Liver (tissue), 4 donors: ENCODE results near the gene KLK12. TPM values are rescaled to one million over a fixed set of nuclear protein-coding genes. Genes with fewer than 3 reads are reported as not detected.

Experiments used
- polyA plus RNA-seq, 2 donors: library from polyadenylated mRNA; stranded (reverse) in 1 of 2; unstranded in 1 of 2; fragments of 200-250 nt in 1 of 2; fragments of >200 nt in 1 of 2; fragmentation: Nextera tagmentation in 1 of 2; extraction: Ambion mirVana in 1 of 2; gene quantifications; one replicate each; pipeline versions ENCODE4 v1.2.1 to v1.2.3, GENCODE V29; 2013 to 2015
- total RNA-seq, 2 donors: library from RNA; depleted of rRNA; stranded (reverse); fragments of >200 nt; gene quantifications; one replicate each; pipeline ENCODE4 v1.2.3, GENCODE V29; 2014
- donor health status: healthy.
- donor health status: healthy.
- donor health status: healthy.

Gene KLK12
- total and polyA plus RNA-seq, 4 donors = not detected

Other genes with a start within 250 kb of the KLK12 start
- not detected for gene ACP4, start 244.6 kb downstream of the KLK12 start, total RNA-seq
- under 1 TPM; 0.06 to 0.19 TPM for gene ACP4, start 244.6 kb downstream of the KLK12 start, polyA plus RNA-seq
- gene KLK1, start 211.2 kb downstream of the KLK12 start, total RNA-seq = not detected
- gene KLK1, start 211.2 kb downstream of the KLK12 start, polyA plus RNA-seq = not detected
- gene KLK15, start 201.4 kb downstream of the KLK12 start, total RNA-seq = not detected
- not detected for gene KLK15, start 201.4 kb downstream of the KLK12 start, polyA plus RNA-seq
- gene KLK3, start 180.1 kb downstream of the KLK12 start, total RNA-seq = not detected
- gene KLK3, start 180.1 kb downstream of the KLK12 start, polyA plus RNA-seq = not detected
- gene KLK2, start 161.6 kb downstream of the KLK12 start, total RNA-seq = not detected
- gene KLK2, start 161.6 kb downstream of the KLK12 start, polyA plus RNA-seq = not detected
- not detected for gene KLK4, start 123.6 kb downstream of the KLK12 start, total RNA-seq
- gene KLK4, start 123.6 kb downstream of the KLK12 start, polyA plus RNA-seq = not detected
- gene KLK5, start 82.0 kb downstream of the KLK12 start, total RNA-seq = not detected
- gene KLK5, start 82.0 kb downstream of the KLK12 start, polyA plus RNA-seq = not detected
- gene KLK6, start 65.4 kb downstream of the KLK12 start, total RNA-seq = not detected
- not detected for gene KLK6, start 65.4 kb downstream of the KLK12 start, polyA plus RNA-seq
- gene KLK7, start 51.1 kb downstream of the KLK12 start, total RNA-seq = not detected
- not detected for gene KLK7, start 51.1 kb downstream of the KLK12 start, polyA plus RNA-seq
- gene KLK8, start 33.4 kb downstream of the KLK12 start, total RNA-seq = not detected
- gene KLK8, start 33.4 kb downstream of the KLK12 start, polyA plus RNA-seq = not detected
- not detected for gene KLK10, start 15.3 kb downstream of the KLK12 start, total RNA-seq
- under 1 TPM in 1 of 2 donors, not detected in 1; 0.06 TPM for gene KLK10, start 15.3 kb downstream of the KLK12 start, polyA plus RNA-seq
- under 1 TPM in 1 of 2 donors, not detected in 1; 0.25 TPM for gene KLK11, start 8.4 kb downstream of the KLK12 start, total RNA-seq
- gene KLK11, start 8.4 kb downstream of the KLK12 start, polyA plus RNA-seq = under 1 TPM in 1 of 2 donors, not detected in 1; 0.07 TPM
- not detected for gene KLK13, start 30.1 kb upstream of the KLK12 start, total RNA-seq
- gene KLK13, start 30.1 kb upstream of the KLK12 start, polyA plus RNA-seq = not detected
- not detected for gene KLK14, start 47.9 kb upstream of the KLK12 start, total RNA-seq
- gene KLK14, start 47.9 kb upstream of the KLK12 start, polyA plus RNA-seq = under 1 TPM in 1 of 2 donors, not detected in 1; 0.06 TPM
- 1 to 10 TPM; 3.4 to 3.7 TPM for gene CTU1, start 73.4 kb upstream of the KLK12 start, total RNA-seq
- 1 to 10 TPM in 1 of 2 donors, under 1 TPM in 1; 0.19 to 1.6 TPM for gene CTU1, start 73.4 kb upstream of the KLK12 start, polyA plus RNA-seq
- 1 to 10 TPM; 4.8 to 5.4 TPM for gene SIGLEC9, start 89.9 kb upstream of the KLK12 start, total RNA-seq
- 1 to 10 TPM; 3.0 to 4.1 TPM for gene SIGLEC9, start 89.9 kb upstream of the KLK12 start, polyA plus RNA-seq
- gene SIGLEC7, start 107.3 kb upstream of the KLK12 start, total RNA-seq = 1 to 10 TPM; 3.2 to 4.7 TPM
- gene SIGLEC7, start 107.3 kb upstream of the KLK12 start, polyA plus RNA-seq = 1 to 10 TPM; 2.7 to 4.8 TPM
- 1 to 10 TPM; 2.8 to 4.8 TPM for gene CD33, start 190.1 kb upstream of the KLK12 start, total RNA-seq
- 1 to 10 TPM; 1.3 to 5.1 TPM for gene CD33, start 190.1 kb upstream of the KLK12 start, polyA plus RNA-seq
- gene SIGLECL1, start 216.1 kb upstream of the KLK12 start, total RNA-seq = under 1 TPM in 1 of 2 donors, not detected in 1; 0.05 TPM
- gene SIGLECL1, start 216.1 kb upstream of the KLK12 start, polyA plus RNA-seq = not detected